ENCODE measurements around the gene TEX9. TPM values are rescaled to one million over a fixed set of nuclear protein-coding genes. Genes with fewer than 3 reads are reported as not detected.

TEX9 gene
- 3.5 to 6.1 TPM (median 4.6 TPM) in 5 replicates for total RNA-seq (2022; extraction: Qiagen RNA extraction; ENCODE audit: low read depth)

DNA sequence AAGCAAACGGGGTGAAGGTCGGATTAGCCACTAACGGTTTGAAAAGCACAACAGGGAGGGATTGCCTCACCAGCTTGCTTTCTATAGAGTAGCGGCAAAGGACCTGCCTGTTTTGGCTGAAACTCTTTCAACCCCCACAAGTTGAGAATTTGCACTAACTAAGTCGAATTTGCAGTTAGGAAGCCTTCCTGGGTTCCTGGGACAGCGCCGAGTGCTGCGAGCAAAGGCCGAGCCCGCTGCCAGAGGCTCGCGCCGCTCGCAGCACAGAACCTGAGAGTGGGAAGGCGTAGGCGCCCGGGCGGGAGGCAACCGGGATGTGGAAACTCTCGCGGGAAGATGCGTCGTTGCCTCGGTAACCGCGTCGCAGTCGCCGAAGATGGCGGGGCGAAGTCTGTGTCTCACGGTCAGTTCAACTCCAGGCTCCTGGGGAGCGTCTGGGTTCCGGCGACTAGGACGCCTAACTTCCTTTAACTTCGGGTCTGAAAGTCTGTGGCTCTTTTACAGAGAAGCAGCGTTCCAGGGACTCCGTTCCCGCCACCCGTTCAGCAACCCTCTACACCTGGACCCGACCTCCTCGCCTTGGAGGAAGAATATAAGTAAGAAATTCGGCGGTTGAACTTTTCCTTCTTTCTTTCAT is at the start of gene TEX9:
TSS of gene TEX9 (plus strand) at position 352 of the 637 bp plus-strand sequence. CDS start at position 377, 25 bp downstream.

DNA sequence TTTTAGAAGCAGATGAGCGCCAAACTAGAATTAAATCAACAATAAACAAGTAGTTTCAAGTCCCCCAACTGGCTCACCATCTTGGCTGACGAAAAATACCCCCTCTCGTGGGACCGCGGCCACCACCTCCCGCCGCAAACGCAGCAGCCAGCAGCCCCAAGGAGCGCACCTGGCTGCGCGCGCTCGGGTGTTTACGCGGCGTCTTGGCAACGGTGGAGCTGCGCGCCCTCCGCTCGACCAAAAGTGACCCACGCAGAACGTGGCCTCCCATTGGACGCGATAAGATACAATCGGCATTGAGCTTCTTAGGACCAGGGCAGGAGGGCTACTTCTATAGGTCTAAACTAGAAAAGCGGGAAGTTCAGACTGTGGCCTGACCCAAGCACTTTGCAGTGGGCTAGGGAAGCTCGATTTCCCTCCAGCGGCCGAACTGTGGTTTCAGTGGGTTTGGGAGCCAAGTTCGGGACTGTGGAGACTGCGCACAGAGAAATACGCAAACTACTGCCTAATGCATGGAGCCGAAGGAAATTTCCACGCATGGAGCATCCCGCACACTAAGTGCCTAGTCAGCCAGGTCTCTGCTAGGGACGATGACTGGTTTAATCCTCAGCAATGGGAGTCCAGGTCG is 99.8 kb downstream of the TEX9 start, which contains the start of gene MNS1:
TSS of gene MNS1 (minus strand) at position 245 of the 628 bp plus-strand sequence. CDS start at position 80, 165 bp downstream.

Other genes with a start within 250 kb of the TEX9 start
- 9.8 to 14.5 TPM (median 12.6 TPM) in 5 replicates for gene RFX7, start 121.5 kb upstream of the TEX9 start, total RNA-seq (2022; extraction: Qiagen RNA extraction; ENCODE audit: low read depth)
- 2.7 to 3.4 TPM (median 3.1 TPM) in 5 replicates for gene MNS1, start 99.7 kb downstream of the TEX9 start, total RNA-seq (2022; extraction: Qiagen RNA extraction; ENCODE audit: low read depth)

All from A549 treated with CpdA at 1 μM for 4 hours (cell line).